DOHH2 (cell line): Measurements from ENCODE around the gene TBL2.
A peak's percentile ranks its signal among the peaks of the same experiment; 100 is the strongest.
"Not testable (repeated sequence)": the region's sequence is repeated elsewhere in the genome, so short reads cannot be mapped to it uniquely, and the experiment has no call there.

Experiments used
- H3F3A ChIP-seq: fragments of 200-600 bp; sonication (generic), shearing (Covaris generic); 2 replicates; pipeline ENCODE4 v1.6.0; 2016; ENCODE audit warnings: antibody characterized with exemption, mild to moderate bottlenecking; ENCODE audit not compliant: control insufficient read depth, insufficient read depth
- H3K27ac ChIP-seq: fragments of 200-600 bp; sonication (generic); 2 replicates; pipeline ENCODE4 v1.5.1; 2014; ENCODE audit warnings: low read depth, mild to moderate bottlenecking, low read length, moderate library complexity
- H3K27me3 ChIP-seq: fragments of 200-600 bp; sonication (generic); 2 replicates; pipeline ENCODE4 v1.6.1; 2014; ENCODE audit warnings: mild to moderate bottlenecking, low read length, mixed read lengths; ENCODE audit not compliant: control insufficient read depth
- H3K36me3 ChIP-seq: fragments of 200-600 bp; sonication (generic); 2 replicates; pipeline ENCODE4 v1.6.1; 2014; ENCODE audit warnings: mild to moderate bottlenecking, low read length, moderate library complexity, mixed read lengths; ENCODE audit not compliant: control insufficient read depth
- H3K4me1 ChIP-seq: fragments of 200-600 bp; sonication (generic); 2 replicates; pipeline ENCODE4 v1.6.1; 2014; ENCODE audit warnings: mild to moderate bottlenecking, low read length, mixed read lengths; ENCODE audit not compliant: control insufficient read depth
- H3K4me2 ChIP-seq: fragments of 200-600 bp; sonication (generic); 2 replicates; pipeline ENCODE4 v1.6.0; 2014; ENCODE audit warnings: mild to moderate bottlenecking, low read length, moderate library complexity
- H3K4me3 ChIP-seq: fragments of 200-600 bp; sonication (generic); 2 replicates; pipeline ENCODE4 v1.5.1; 2014; ENCODE audit warnings: mild to moderate bottlenecking, low read length, mixed read lengths
- H3K79me2 ChIP-seq: fragments of 200-600 bp; sonication (generic); 2 replicates; pipeline ENCODE4 v1.6.1; 2014; ENCODE audit warnings: mild to moderate bottlenecking, low read length, mixed read lengths; ENCODE audit not compliant: control insufficient read depth
- H3K9me2 ChIP-seq: fragments of 200-600 bp; sonication (generic); replicated peaks from 2 replicates; pipeline ENCODE4 v1.6.1; 2014; ENCODE audit warnings: mild to moderate bottlenecking, low read length, mixed read lengths; ENCODE audit not compliant: control insufficient read depth
- H3K9me3 ChIP-seq: fragments of 200-600 bp; sonication (generic); 2 replicates; pipeline ENCODE4 v1.6.1; 2014; ENCODE audit warnings: antibody characterized with exemption, low read length, mixed read lengths; ENCODE audit not compliant: control insufficient read depth, insufficient read depth
- H4K20me1 ChIP-seq: fragments of 200-600 bp; sonication (generic); 2 replicates; pipeline ENCODE4 v1.6.0; 2014; ENCODE audit warnings: low read depth, mild to moderate bottlenecking, antibody characterized with exemption, low read length, moderate library complexity; ENCODE audit not compliant: control insufficient read depth, insufficient read depth
- CTCF ChIP-seq: fragments of 200-600 bp; sonication (generic); IDR thresholded peaks from one replicate; pipeline ENCODE4 v1.5.1; 2014; ENCODE audit warnings: antibody characterized with exemption, mild to moderate bottlenecking, low read depth, low read length; ENCODE audit not compliant: poor library complexity, severe bottlenecking
- EZH2phosphoT487 ChIP-seq: fragments of 200-600 bp; sonication (generic); IDR thresholded peaks from 2 replicates; pipeline ENCODE4 v1.6.1; 2017; ENCODE audit warnings: borderline replicate concordance, mild to moderate bottlenecking, antibody characterized with exemption, low read length, moderate library complexity, mixed read lengths

The TBL2 gene

GRCh38 chr7:73532224-73532623 is 46.2 kb downstream of the TBL2 start:
- Histone ChIP-seq H3K27ac (no peak overlapping the region), H3K79me2 (no peaks in the 10 kb centered on the region), H3K4me1 (peaks cover 8% of the 10 kb centered on the region), H3F3A (peaks cover 12% of the 10 kb centered on the region), H3K4me2 (no peak overlapping the region), H3K36me3 (peaks cover 23% of the 10 kb centered on the region), H3K27me3 (no peaks in the 10 kb centered on the region), H4K20me1 (no peaks in the 10 kb centered on the region), H3K9me2 (no peaks in the 10 kb centered on the region), H3K9me3 (no peaks in the 10 kb centered on the region), H3K4me3 (no peak overlapping the region)
- TF ChIP-seq CTCF: no peak
- TF ChIP-seq EZH2phosphoT487: no peak

DNA sequence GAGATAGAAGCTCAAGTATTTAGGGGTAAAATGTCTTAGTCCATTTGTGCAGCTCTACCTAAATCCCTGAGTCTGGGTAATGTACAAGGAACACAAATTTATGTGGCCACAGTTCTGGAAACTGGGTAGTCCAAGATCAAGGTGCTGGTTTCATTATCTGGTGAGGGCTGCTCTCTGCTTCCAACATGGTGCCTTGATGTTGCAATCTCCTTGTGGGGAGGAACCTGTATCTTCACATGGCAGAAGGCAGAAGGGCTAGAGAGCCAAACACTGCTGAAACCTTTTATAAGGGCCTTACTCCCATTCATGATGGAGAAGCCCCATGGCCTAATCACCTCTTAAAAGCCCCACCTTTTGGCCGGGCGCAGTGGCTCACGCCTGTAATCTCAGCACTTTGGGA is 47.6 kb downstream of the TBL2 start:
- H3F3A ChIP-seq: peaks cover 24% of the 10 kb centered on the region
- H3K27me3 ChIP-seq: no peaks in the 10 kb centered on the region
- TF ChIP-seq EZH2phosphoT487 (no peak), CTCF (no peak)
- no peaks in the 10 kb centered on the region for H3K9me2 ChIP-seq
- peaks cover 22% of the 10 kb centered on the region for H3K4me1 ChIP-seq
- no peak overlapping the region for H3K4me2 ChIP-seq
- no peaks in the 10 kb centered on the region for H3K9me3 ChIP-seq
- H3K4me3 ChIP-seq: no peak overlapping the region
- H3K27ac ChIP-seq: no peak overlapping the region
- peaks cover 9% of the 10 kb centered on the region for H3K36me3 ChIP-seq
- H3K79me2 ChIP-seq: peaks cover 6% of the 10 kb centered on the region
- H4K20me1 ChIP-seq: no peaks in the 10 kb centered on the region

GRCh38 chr7:73526896-73527821 is 51.2 kb downstream of the TBL2 start:
- Histone ChIP-seq H3K9me2 (no peaks in the 10 kb centered on the region), H3K4me1 (peaks cover 52% of the 10 kb centered on the region), H3K79me2 (peaks cover 29% of the 10 kb centered on the region), H3K9me3 (no peaks in the 10 kb centered on the region), H3K4me3 (peak overlapping the region; percentile 38), H3K36me3 (peaks cover 3% of the 10 kb centered on the region; the same call in 1 of the 2 replicates), H3F3A (peaks cover 40% of the 10 kb centered on the region), H3K27ac (peak overlapping the region; percentile 88), H4K20me1 (no peaks in the 10 kb centered on the region), H3K27me3 (no peaks in the 10 kb centered on the region), H3K4me2 (peak overlapping the region; percentile 59)
- TF ChIP-seq CTCF (no peak), EZH2phosphoT487 (no peak)

GRCh38 chr7:73526158-73526494 is 52.3 kb downstream of the TBL2 start:
- not testable (repeated sequence) for H4K20me1 ChIP-seq
- peak overlapping the region; percentile 98 for H3K4me2 ChIP-seq

More at GRCh38 chr7:73526158-73526494, 52.3 kb downstream of the TBL2 start:
- not testable (repeated sequence) for H3K9me2 ChIP-seq, H3K9me3 ChIP-seq, H3K36me3 ChIP-seq, H3K27me3 ChIP-seq
- Histone ChIP-seq H3K4me3 (peak overlapping the region; percentile 90), H3K4me1 (peaks cover 52% of the 10 kb centered on the region), H3K27ac (peak overlapping the region; percentile 88), H3K79me2 (peaks cover 39% of the 10 kb centered on the region), H3F3A (peaks cover 40% of the 10 kb centered on the region)
